ENCODE data around the gene RBM3.

DNA sequence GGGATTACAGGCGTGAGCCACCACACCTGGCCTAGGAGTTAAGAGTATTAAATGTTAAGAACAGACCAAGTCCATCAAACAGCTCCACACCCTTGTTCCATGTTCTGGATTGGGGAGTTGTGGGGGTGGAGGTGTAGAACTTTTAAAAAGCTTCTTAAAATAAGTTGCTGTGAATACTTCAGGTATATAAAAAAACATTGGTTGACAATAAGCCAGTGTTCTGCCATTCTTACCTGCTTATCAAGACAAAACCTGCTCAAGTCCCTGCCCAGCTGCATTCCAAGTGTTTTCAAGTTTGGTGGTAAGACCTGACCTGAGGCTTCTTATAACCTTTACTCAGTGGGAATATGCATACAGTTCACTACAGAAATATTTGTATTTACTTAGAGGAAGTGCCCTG is 6.4 kb downstream of the RBM3 start:
- TF ChIP-seq EZH2 (IDR thresholded peaks at IDR 0.05; ENCODE audit: borderline replicate concordance, low read depth, low read length, severe bottlenecking) (no peak), CTCF (IDR thresholded peaks at IDR 0.05; ENCODE audit: borderline replicate concordance, extremely low read depth, low read length, poor library complexity, severe bottlenecking) (no peak)

Measured in DND-41 (cell line).